GM19452 (cell line): ENCODE measurements around the gene GNAT3.

ENCODE experiments used
- ATAC-seq: cut with Tn5 transposase; IDR thresholded peaks from one replicate; pipeline ENCODE4 v1.9.1; 2021; ENCODE audit not compliant: unreplicated experiment

The GNAT3 gene

DNA sequence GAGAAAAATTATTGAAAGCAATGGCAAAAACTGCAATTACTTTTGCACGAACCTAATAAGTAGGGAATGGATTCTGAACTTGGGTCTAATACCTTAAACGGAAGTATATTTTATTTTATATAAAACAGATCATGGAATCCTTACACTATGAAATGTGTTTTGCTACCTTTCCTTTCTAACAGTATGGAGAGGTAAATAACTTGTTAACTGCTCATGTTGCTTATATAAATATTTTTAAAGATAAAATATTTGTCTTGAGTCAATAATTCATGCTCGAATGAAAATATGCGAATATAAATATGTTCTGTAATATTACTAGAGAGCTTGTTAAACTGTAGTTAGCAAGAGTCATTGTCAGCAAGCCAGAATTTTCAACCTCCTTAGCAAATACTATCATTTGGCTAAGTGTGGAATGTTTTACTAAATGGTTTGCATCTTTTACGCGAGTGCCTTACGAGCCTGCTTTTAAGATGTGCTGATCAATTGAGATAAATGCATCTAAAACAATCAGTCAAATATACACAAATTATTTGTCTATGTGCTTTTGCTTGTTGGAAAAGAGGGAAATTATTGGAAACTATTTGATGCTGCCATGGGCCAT lies 5.9 kb downstream of the GNAT3 start:
- ATAC-seq: no peak

DNA sequence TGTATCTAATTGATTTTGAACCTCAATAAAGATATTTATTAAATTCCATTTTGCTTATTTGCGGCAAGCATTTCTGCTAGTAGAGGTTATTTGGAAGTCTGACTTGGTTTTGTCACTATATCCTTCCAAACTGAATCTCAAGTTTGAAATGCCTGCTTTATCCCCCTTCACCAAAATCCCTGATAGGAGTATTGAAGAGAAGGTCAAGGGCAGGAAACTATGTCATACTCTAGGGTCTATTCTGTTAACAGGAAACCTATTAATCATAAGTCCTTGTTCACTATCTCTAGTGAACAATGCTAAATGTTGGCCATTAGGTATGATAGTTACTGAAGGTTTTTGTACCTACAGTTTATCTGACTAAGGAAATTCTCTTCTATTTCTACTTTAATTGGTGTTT lies 11.5 kb downstream of the GNAT3 start:
- no peak for ATAC-seq

DNA sequence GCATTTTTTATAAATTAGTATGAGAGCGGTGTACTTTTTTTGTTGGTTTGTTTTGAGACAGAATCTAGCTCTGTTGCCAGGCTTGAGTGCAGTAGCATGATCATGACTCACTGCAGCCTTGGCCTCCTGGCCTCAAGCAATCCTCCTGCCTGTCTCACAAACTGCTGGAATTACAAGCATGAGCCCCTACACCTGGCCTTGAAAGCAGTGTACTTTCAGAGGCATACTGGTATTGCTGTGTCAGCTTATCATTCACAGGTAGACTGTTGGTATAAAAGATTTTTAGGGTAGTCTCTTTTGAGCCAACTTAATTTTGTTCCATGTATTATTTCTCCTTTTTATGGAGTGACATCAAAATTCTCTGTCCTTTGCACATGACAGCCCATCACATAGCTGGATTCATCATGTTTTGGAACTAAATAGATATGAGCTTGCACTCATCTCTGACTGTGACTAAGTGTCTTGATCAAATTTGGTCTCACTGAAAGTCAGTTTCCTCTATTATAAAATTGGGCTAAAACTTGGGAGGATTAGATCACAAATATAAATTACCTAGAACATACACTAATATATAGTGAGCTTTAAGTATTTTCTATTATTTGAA lies 12.4 kb downstream of the GNAT3 start:
- no peak for ATAC-seq

DNA sequence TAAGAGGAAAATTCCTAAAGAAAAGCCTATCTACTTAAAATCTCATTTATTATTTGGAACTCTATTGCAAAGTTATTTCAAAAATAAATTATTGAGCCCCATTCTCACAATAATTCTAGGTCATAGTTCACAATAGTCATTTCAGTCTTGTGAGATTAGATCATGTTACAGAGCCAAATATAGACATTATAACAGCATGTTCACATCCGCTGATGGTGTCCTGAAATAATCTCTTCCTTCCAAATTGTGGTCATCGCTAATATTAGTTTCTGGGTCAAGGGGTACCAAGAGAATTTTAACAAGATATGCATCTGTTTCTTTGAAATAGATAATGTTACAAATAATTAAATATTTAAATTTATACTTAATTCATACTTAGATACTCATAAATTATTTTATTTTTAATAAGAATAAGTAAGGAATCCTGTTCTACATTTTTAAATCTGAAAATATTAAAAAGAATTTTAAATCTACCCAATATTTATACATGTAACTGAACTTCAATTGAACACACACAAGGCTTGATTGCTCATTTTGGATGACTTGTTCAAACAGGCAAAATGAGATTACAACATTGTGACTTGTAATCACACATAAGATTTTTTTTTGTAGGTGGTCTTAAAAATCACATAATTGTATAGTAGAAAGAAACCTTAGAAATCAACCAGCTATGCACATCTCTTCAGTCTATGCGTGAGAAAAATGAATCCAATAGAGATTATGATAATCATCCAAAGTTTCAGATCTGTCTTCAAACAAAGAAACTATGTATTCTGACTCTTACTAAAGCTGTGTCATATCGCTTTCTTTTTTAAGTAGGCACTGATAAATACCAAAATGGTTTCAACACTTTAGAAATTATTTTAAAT lies 13.1 kb downstream of the GNAT3 start:
- no peak for ATAC-seq

DNA sequence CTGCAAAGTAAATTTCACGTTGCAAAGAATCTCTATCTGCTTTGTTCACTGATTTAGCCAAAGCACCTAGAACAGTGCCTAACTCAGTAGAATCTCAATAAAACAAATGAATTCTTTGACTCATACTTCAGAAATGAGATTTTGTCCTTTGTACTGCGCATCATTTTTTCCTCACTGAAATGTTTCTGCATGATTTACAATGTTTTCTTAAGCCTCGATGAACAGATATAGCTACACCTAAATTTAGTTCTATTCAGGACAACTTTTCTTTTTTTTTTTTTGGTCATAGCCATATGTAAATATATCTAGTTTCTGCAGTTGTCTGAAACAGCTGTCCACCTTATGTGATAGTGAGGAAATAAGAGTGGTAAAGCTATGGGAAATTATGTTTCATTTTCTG lies 15.3 kb downstream of the GNAT3 start:
- ATAC-seq: no peak

DNA sequence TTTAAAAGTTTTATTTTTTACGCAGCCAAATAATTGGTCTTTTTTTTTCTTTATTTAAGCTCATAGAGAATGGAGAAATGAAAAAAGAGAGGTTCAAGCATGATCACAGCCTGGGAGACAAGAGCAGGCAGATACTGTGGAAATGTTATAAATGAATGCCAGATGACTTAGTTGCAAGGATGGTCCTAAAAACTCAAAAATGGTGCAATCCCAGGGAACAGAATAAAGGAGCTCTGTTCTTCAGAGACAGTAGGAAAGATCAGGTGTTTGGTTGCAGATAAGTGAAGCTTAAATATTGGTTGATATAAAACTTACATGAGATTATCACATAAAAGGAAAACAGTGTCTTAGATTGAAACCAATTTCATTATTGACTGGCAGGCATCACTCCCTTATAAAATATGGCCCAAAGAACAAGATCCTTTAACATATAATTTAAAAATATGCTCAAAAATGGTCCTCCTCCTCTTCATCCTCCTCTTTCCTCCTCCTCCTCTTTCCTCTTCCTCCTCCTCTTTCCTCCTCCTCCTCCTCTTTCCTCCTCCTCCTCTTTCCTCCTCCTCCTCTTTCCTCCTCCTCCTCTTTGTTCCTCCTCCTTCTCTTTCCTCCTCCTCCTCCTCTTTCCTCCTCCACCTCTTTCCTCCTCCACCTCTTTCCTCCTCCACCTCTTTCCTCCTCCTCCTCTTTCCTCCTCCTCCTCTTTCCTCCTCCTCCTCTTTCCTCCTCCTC lies 18.6 kb downstream of the GNAT3 start:
- ATAC-seq: no peak

DNA sequence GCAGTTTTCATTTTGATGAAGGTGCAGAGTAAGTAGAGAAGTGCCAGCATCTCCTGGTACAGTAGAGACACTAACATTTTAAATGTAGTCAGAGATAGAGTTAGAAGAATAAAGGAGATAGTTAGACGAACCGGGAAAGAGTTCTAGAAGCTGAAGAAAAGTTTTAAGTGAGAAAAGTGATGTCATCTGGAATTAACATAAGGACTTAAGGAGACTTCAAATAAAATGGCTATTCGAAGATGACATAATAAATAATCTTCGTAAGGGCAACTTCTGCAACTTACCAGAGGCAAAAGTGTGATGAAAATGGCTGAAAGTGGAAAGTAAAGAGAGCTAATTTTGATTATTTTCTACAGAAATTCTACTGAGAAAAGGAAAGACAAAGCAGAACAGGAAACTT lies 20.4 kb downstream of the GNAT3 start:
- no peak for ATAC-seq

DNA sequence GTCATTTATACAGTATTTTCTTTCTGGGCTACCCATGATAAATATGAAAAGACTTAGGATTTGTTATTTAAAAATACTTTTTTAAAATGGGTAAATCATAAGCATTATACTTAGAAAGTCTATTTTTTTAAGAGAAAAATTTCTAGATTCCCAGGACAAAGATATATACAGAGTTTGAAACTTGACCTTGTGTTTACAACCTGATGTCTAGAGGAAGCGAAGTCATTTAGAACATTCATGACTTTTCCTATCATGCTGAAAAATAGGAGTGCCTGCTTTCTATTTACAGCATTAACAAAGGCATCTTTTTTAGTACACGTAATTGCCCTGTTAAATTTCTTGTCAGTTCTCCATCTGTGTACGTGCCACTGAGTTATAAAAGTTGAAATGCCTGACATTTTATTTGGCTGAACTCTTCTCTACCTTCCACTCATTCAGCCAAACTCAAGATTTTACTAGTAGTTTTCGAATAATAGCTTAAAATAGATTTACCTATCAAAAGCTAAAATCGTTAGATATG lies 23.0 kb downstream of the GNAT3 start:
- ATAC-seq: no peak

DNA sequence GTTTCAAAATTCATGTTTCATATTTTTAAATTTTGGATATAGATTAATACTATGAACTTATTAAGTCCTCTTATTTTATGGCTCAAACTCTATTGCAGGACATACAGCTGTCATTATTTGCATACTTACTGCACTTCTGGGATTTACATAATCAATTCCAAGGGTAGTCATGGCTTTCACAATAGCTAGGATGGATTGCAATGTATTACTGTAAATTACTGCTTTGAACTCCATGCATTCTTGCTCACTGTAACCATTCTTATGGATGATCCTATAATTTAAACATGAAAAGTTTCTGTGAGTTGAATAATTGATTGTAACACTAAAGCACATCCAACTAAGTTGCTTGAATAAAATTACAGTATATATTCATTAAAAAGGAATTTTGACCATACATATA lies 23.5 kb downstream of the GNAT3 start:
- ATAC-seq: no peak

DNA sequence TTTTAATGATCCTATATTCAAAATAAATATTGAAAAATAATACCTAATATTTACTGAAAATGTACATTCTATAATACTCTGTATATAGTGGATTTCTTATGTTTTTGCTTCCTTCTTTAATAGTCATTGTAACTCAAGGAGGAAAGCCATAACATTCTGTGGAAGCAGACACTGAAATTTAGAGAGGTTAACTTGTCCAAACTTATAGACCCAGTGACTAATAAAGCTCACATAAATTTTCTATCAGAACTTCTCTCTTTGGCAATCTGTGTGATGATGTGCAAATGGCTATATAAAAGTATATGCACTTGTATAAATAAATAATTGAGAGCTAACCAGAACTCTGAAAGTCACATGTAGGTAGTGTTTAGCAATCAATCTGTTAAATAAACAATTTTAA lies 26.1 kb downstream of the GNAT3 start:
- ATAC-seq: no peak

DNA sequence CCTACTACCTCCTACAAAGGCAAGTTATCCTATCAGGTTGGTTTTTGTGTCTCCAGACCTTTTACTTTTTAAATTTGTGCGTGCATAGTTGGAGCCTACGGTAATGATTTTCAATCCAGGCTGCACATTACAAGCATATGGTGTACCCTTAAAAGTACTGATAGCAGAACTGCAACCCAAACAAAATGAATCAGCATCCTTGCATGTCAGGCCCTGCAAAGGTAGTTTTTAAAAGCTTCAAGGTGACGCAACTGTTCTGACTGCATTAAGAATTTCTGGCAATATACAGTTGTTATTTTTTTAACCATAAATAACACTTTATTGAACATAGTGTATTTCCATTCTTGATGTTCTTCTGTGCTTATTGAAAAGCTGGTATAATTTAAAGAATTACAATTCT lies 28.9 kb downstream of the GNAT3 start:
- ATAC-seq: no peak

DNA sequence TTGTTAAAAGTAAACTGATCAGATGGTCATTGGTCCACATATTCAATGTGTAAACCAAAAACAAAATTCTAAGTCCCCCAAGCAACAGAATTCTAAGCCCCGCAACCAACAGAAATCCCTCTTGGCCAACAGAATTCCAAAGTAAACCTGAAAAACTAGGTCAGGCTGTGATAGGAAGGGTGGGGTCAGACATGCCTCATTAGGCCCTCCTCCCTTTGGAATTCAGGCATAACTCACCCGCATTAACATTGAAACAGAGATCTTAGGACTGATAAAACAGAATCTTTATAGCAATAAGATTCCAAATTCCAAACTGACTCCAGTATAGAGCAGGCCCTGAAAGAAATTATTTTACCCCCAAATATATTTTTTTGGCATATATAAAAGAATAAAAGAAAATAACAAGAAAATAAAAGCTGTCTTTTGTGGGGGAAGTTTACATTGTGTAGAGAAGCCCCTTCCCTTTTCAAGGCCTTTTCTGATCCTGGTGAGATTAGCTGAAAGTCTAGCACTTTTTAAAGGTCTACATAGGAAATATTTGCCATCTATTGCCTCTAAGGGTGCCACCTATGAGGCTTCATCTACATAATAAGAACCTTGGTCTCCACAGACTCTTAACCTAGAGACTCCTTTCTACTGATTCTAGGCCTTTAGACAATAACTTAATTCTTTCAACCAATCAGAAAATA lies 30.5 kb downstream of the GNAT3 start:
- ATAC-seq: no peak

DNA sequence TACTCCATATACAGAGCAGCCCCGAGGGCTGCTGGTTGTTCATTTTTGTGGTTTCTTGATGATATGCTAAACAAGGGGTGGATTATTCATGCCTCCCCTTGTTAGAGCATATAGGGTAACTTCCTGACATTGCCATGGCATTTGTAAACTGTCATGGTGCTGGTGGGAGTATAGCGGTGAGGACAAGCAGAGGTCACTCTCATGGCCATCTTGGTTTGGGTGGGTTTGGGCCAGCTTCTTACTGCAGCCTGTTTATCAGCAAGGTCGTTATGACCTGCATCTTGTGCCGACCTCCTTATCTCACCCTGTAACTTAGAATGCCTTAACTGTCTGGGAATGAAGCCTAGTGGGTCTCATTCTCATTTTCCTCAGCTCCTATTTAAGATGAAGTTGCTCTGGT lies 31.3 kb downstream of the GNAT3 start:
- no peak for ATAC-seq

DNA sequence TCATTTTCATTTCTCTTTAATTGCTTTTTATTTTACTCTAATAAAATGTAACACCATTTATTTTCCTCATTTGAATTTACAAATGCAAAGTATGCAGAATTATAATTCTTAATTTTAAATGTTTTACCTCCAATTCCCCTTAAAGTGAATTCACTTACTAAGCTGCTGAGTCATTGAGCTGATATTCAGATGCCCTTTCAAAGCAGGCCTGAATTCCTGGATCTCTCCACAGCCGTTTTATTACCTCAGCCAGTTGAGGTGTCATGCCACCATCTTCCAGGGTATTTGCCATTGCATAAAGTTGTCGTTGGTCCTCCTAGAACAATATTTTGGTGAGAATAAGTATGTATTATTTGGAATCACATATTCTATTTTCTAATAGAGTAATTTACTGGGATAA lies 33.2 kb downstream of the GNAT3 start:
- no peak for ATAC-seq

DNA sequence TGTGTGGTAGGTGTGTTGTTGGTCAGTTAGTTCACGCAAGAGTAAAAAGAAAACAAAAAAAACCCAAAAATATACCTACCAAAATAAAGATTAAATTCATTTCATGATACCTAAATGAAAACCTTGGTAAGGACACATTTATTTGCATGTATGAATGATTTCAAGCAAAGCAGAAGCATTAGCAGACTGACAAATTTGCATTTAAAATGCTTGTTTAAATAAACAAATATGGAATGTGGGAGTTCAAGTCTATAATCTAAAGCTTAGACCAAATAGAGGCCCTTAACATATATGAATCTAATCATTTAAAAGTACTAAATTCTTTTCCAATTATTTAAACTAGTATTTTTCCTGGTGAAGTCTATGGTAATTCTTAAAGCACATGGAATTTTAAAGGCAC lies 35.8 kb downstream of the GNAT3 start:
- no peak for ATAC-seq

DNA sequence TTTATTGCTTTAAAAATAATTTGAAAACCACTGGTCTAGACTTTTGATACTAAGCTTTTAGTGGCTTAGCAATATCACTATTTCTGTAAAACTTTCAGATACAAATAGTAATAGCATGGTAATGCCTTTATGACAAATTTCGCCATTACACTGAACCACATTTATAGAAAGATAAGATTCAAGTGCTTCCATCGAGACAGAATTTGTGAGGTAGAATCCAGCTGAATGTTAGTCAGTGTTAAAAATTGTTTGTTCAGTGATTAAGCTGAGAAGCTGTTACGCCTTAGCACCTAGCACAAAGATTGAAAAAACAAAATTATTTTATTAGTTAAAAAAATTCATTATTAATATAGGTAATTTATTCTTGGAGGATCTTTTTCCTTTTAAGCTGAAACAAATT lies 36.5 kb downstream of the GNAT3 start:
- ATAC-seq: no peak

DNA sequence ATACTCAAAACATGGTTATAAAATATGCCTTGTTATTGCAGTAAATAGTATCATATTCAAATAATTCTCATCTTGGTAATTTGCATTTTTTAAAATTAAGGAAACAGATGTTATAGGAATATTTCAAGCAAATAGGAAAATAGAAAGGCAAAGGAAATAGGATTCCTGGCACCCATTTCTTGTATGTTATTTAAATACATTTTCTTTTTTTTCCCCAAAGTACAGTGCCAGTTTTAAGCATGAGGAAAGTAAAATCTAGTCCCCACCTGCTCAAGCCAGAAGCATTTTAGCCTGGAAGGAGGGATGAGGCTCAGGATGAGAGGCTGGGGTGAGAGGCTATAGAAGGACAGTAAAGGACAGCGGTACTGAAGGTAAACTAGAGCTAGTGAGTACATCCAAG lies 38.1 kb downstream of the GNAT3 start:
- no peak for ATAC-seq

DNA sequence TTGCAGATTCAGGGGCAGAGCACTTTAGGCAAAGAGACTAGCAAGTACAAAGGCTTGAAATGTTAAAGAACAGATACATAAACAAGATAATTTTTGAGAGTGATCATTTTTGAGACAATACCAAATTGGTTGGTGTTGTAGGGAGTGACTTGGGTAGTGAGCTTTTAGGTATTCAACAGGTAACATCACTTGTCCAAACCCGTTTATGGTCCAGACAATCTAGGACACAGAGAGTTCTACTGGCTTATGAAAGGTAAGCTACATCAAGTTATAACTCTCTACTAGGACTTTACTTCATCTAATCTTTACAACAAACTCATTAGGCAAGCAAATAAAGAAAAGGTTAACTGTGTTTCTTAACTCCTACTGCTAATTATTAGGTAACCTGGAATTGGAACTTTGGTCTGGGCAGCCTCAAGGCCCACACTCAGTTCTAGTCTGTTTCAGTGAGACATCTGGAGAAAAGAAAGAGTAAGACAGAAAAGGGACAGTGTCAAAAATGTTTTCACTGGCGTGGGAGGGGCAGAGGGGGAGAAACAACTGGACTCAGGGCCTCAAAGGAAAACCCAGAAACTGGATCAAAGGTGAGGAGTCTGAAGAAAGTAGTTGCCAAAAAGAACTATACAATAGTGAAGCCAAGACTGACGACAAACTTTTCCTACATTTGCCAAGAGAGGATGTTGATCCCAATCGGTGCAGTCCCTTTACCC lies 39.2 kb downstream of the GNAT3 start:
- no peak for ATAC-seq

DNA sequence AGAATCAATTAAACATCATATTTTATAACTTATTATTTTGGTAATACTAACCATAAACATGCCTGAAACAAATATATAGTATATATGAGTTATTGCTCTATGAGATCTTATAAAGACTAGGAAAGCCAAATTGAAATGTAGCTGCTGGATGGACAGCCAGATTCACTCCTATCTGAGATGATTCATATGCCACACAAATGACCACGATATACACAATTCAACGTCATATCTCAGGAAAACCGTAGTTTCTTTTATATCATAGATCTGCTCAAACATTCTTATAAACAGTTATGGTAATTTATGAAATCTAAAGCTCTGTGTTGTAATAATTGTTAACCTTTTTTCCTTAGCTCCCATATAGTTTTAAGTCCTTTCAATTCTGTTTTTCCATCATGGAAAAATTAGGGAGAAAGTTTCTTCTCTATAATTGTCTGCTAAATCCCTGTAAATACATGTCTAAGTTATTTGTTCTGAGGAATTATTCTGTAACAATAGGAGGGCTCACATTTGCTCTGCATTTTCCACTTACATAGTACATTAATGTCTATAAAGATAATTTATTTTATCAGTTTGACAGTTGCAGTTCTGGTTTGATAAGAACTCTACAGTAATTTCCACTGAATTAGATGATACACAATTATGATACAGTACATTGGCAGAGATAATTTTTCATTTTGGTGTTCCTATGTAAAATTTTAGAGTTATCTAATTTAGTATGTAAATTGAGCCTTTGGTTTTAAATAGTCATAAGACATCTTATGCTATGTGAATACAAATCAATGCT lies 42.7 kb downstream of the GNAT3 start:
- ATAC-seq: no peak

DNA sequence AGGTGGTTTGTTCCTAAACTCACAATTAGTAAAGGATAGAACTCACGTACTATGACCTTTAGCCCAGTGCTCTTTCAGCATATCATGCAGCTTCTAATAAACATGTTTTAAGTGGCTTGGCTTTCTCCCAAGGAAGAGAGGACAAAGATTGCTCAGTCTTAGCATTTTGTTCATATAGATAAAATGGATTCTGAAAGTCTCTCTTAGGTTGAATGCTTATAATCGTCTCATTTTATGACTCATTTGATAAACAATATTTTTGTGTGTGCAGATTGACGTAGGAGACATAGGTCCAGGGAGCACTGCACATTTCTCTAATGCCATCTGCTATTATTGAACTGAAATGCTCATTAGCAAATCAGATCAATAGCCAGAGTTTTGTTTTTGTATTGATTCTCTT lies 44.8 kb downstream of the GNAT3 start:
- ATAC-seq: no peak
